Activated CD4-positive, alpha-beta T cell treated with anti-CD3 and anti-CD28 coated beads, Interleukin-2, amount 50 U/mL, for 24 hours (primary cell): ENCODE measurements around the gene PARP2.

ENCODE experiments used
- DNase-seq, 2 donors: peaks; one replicate each; pipeline ENCODE4 v3.0.0-alpha.2; 2020; ENCODE audit warnings: low read depth in 1 of 2, low spot score in 1 of 2

Gene PARP2

DNA sequence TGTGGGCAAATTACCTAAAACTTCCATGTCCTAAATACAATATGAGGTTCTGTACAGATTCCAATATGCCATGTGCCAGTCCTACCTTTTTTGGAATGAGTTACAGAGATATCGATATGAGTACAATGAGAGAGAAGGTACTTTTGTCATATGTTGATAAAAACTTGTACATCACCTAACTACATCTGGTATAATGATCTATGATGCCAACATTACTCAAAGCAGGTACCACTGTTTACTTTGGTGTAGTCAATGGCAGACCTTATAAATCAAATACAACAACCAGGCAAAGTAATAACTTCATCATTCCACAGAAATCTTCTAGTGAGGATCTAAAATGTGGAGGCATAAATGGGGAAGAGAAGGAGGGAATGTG, 57.1 kb downstream of the PARP2 start:
- no peak for DNase-seq

DNA sequence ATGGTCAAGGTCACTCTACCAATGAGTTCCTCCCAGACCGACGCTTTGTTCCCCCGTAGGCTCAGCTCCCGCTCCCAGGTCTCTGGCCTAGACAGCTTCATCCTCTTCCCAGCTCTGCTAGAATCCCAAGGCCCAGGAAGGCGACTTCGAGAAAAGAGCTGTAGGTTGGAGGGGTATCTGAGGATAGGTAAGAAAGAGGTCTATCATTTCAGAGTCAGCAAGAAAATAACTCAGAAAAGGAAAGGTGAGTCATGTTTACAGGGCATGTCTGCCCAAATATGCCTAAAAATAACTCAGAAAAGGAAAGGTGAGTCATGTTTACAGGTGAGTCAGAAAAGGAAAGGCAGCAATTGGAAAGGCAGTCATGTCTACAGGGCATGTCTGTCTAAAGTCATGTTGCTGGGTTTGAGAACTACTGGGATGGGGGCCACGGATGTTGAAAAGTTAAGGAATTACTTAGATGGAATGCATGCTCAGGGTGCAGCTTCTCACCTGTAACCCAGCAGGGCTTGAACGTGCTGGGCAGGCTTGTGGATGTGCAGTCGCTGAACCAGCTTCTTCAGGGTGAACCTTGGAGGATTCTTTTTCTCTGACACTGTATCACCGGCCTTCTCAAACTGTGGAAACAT, 57.6 kb downstream of the PARP2 start:
- peak in 1 of 2 donors; percentile 45 for DNase-seq

- DNase-seq, result no peak
Measured at GRCh38 chr14:20403521-20403920, 60.1 kb downstream of the PARP2 start.
